B cell (primary cell): ENCODE results near the gene THRAP3. TPM values are rescaled to one million over a fixed set of nuclear protein-coding genes. Genes with fewer than 3 reads are reported as not detected.
"Not testable (repeated sequence)": the region's sequence is repeated elsewhere in the genome, so short reads cannot be mapped to it uniquely, and the experiment has no call there.

Experiments used
- ATAC-seq: fragments of 200-7000 bp; cut with Tn5 transposase; one replicate; pipeline ENCODE4 v1.10.0; 2021; ENCODE audit warnings: low read depth, mild to moderate bottlenecking, moderate number of reproducible peaks, moderate library complexity
- CTCF ChIA-PET: fragments of 350-600 bp; sonication (Branson Sonifier 250); formaldehyde crosslinking; loops from one replicate; lab custom pipeline; 2021; ENCODE audit warnings: antibody characterized with exemption, inconsistent platforms; lab: Charles Lee
- POLR2A ChIA-PET: fragments of 350-600 bp; sonication (Branson Sonifier 250); formaldehyde crosslinking; loops from one replicate; lab custom pipeline; 2021; ENCODE audit warnings: antibody characterized with exemption; lab: Charles Lee
- DNase-seq: peaks from one replicate; pipeline ENCODE4 v3.0.0; 2013
- H2AFZ ChIP-seq: 2 replicates; pipeline ENCODE4 v1.6.1; 2012; ENCODE audit warnings: mild to moderate bottlenecking, low read depth, low read length; ENCODE audit not compliant: insufficient read depth, poor library complexity, severe bottlenecking
- H3K27ac ChIP-seq, 2 donors: 1 replicate in 1 of 2; 2 replicates in 1 of 2; pipeline ENCODE4 v1.5.1; 2012 to 2013; ENCODE audit warnings: low read length in 2 of 2, mild to moderate bottlenecking in 2 of 2, moderate library complexity in 1 of 2
- H3K27me3 ChIP-seq, 4 experiments: fragments of 200-600 bp in 1 of 4; sonication (generic) in 1 of 4; replicated peaks in 1 of 4; 1 replicate in 2 of 4; 2 replicates in 2 of 4; pipeline versions ENCODE4 v1.6.1 to v1.7.0; 2013 to 2016; ENCODE audit warnings: low read length in 3 of 4, mild to moderate bottlenecking in 2 of 4, mixed read lengths in 1 of 4, moderate library complexity in 1 of 4; ENCODE audit not compliant: insufficient read depth in 4 of 4, control insufficient read depth in 3 of 4; ENCODE audit errors: control extremely low read depth in 1 of 4
- H3K36me3 ChIP-seq, 2 experiments: replicated peaks in 1 of 2; 1 replicate in 1 of 2; 2 replicates in 1 of 2; pipeline versions ENCODE4 v1.6.1 to v1.7.1; 2013; ENCODE audit warnings: low read length in 1 of 2; ENCODE audit not compliant: insufficient read depth in 2 of 2, control insufficient read depth in 1 of 2; ENCODE audit errors: control extremely low read depth in 1 of 2, extremely low read depth in 1 of 2
- H3K4me1 ChIP-seq, 2 donors: fragments of 200-600 bp in 1 of 2; sonication (generic) in 1 of 2; 1 replicate in 1 of 2; 2 replicates in 1 of 2; pipeline versions ENCODE4 v1.5.1 to v1.6.1; 2013 to 2017; ENCODE audit warnings: low read length in 2 of 2; ENCODE audit not compliant: control insufficient read depth in 2 of 2, insufficient read depth in 2 of 2
- H3K4me2 ChIP-seq: replicated peaks from 2 replicates; pipeline ENCODE3; 2012; ENCODE audit warnings: mild to moderate bottlenecking, low read depth, low read length; ENCODE audit not compliant: poor library complexity, severe bottlenecking
- H3K4me3 ChIP-seq, 5 experiments: fragments of 200-600 bp in 1 of 5; sonication (generic) in 1 of 5; 1 replicate in 3 of 5; 2 replicates in 2 of 5; pipeline versions ENCODE4 v1.5.1 to v1.7.0; 2011 to 2016; ENCODE audit warnings: low read length in 4 of 5, mild to moderate bottlenecking in 4 of 5, low read depth in 2 of 5, control low read depth in 1 of 5, moderate library complexity in 1 of 5; ENCODE audit not compliant: insufficient read depth in 1 of 5; ENCODE audit errors: control extremely low read depth in 1 of 5, extremely low read depth in 1 of 5
- H3K79me2 ChIP-seq: fragments of 200-600 bp; sonication (generic); one replicate; pipeline ENCODE4 v1.6.0; 2016; ENCODE audit warnings: low read length; ENCODE audit not compliant: control insufficient read depth, insufficient read depth
- H3K9ac ChIP-seq: fragments of 200-600 bp; sonication (generic); 2 replicates; pipeline ENCODE4 v1.6.1; 2017; ENCODE audit warnings: mild to moderate bottlenecking, low read length, moderate library complexity
- H3K9me3 ChIP-seq, 3 donors: one replicate each; pipeline versions ENCODE4 v1.6.1 to v1.7.1; 2013; ENCODE audit warnings: low read length in 2 of 3; ENCODE audit not compliant: control insufficient read depth in 2 of 3, insufficient read depth in 1 of 3; ENCODE audit errors: control extremely low read depth in 1 of 3
- H4K20me1 ChIP-seq: 2 replicates; pipeline ENCODE4 v1.6.0; 2012; ENCODE audit warnings: mild to moderate bottlenecking, low read length; ENCODE audit not compliant: insufficient read depth, control insufficient read depth, poor library complexity, severe bottlenecking
- H3K27ac Mint-ChIP-seq: one replicate; pipeline ENCODE4 v1.8.0; 2021; ENCODE audit warnings: mixed read lengths
- H3K27me3 Mint-ChIP-seq: one replicate; pipeline ENCODE4 v1.8.0; 2021; ENCODE audit warnings: mixed read lengths
- H3K4me1 Mint-ChIP-seq: one replicate; pipeline ENCODE4 v1.8.0; 2021; ENCODE audit warnings: mixed read lengths
- H3K4me3 Mint-ChIP-seq: one replicate; pipeline ENCODE4 v1.8.0; 2021; ENCODE audit warnings: mixed read lengths
- H3K9me3 Mint-ChIP-seq: one replicate; pipeline ENCODE4 v1.8.0; 2022; ENCODE audit warnings: mixed read lengths; ENCODE audit not compliant: insufficient read depth
- CTCF ChIP-seq: fragments of 200-600 bp; IDR thresholded peaks from one replicate; pipeline ENCODE4 v1.8.0; 2022; ENCODE audit warnings: antibody characterized with exemption, mild to moderate bottlenecking
- EZH2 ChIP-seq: IDR thresholded peaks from 2 replicates; pipeline ENCODE4 v1.6.1; 2012; ENCODE audit warnings: borderline replicate concordance, low read depth, mild to moderate bottlenecking, moderate library complexity, low read length; ENCODE audit not compliant: insufficient read depth, poor library complexity, severe bottlenecking
- WGBS: methylation state at CpG from one replicate; pipeline ENCODE4 v1.1.5; 2013; ENCODE audit warnings: missing lambda C conversion rate; ENCODE audit not compliant: insufficient coverage; 5-methylcytosine and 5-hydroxymethylcytosine counted together
- intact Hi-C: fragments of 100-400 bp; cut with micrococcal nuclease; formaldehyde crosslinking; loops from one replicate; pipeline ENCODE4 v1.10.0; 2022
- polyA plus RNA-seq: library from polyadenylated mRNA; depleted of rRNA; stranded (reverse); fragments of >200 nt; gene quantifications from 2 replicates; pipeline ENCODE4 v1.2.3, GENCODE V29; 2012
- total RNA-seq, 2 donors: library from RNA; stranded (reverse); fragments of 120-200 nt in 1 of 2; gene quantifications; 1 replicate in 1 of 2; 2 replicates in 1 of 2; pipeline versions ENCODE4 v1.2.3 to v1.2.4, GENCODE V29; 2013 to 2022

THRAP3 gene
- total and polyA plus RNA-seq, 2 donors (not counting 1 experiment from before 2014, with no cell fraction given): 64.1 to 153 TPM

DNA sequence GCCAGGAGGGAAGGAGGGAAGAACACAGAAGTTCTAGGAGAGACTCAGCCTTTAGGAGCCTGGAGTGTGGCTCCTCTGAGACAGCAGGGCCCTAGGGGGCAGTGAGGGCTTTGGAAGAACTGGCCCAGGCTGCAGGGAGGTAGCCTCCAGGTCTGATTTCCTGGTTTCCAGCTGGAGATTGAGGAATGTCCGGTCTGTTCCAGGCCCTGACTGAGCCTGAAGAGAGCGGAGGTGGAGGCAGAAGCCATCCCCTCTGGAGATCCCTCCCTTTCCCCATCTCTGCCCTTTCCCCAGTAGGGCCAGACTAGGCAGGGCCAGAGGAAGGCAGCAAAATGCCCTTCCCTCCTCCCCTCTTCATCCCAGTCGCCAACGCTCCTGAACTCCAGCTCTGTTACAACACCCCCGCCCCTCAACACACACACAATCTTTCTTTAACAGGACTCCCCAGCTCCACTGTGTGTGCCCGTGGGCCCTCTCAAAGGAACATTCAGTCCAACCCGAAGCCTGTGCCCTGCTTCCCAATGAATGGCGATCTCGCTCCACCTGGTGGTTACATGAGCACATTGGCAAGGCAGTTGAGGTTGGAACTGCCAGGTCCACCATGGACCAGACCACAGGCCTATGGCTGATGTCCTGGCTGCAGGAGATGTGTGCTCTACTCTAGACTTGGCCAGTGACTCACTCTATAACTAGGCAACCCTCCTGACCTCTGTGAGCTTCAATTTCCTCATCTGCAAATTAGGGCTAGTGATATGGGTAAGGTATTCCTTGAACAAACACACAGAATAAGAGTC, 36.2 kb upstream of the THRAP3 start:
- POLR2A ChIA-PET: interaction anchor here (0.6 to 2.7 kb wide), 4 partner anchors 36 to 183 kb away, joined by 5 to 27 read pairs (median 6); partner anchors contain the start of genes THRAP3 and TRAPPC3
- H3K79me2 ChIP-seq: no peaks in the 10 kb centered on the region
- Mint-ChIP-seq H3K9me3 (no peaks in the 10 kb centered on the region), H3K27me3 (no peaks in the 10 kb centered on the region), H3K4me1 (peaks cover 3% of the 10 kb centered on the region), H3K27ac (peak overlapping the region; percentile 16), H3K4me3 (no peak overlapping the region)
- H4K20me1 ChIP-seq: no peaks in the 10 kb centered on the region
- no peak overlapping the region for H3K27ac ChIP-seq
- no peaks in the 10 kb centered on the region for H3K36me3 ChIP-seq
- no peak overlapping the region for H3K9ac ChIP-seq
- intact Hi-C loops: loop anchor here (1.0 kb wide), 3 partner anchors 36 to 97 kb away; partner anchors contain the start of genes THRAP3 and TRAPPC3
- H3K4me2 ChIP-seq: no peak overlapping the region
- H3K9me3 ChIP-seq: no peaks in the 10 kb centered on the region
- no peak for TF ChIP-seq EZH2
- peak; percentile 82 for TF ChIP-seq CTCF
- DNase-seq: peak; percentile 87
- H3K4me1 ChIP-seq: peaks cover 0 to 4% of the 10 kb centered on the region in 2 donors
- CTCF ChIA-PET: interaction anchor here (0.6 to 7.0 kb wide), 33 partner anchors 15 to 262 kb away, joined by 3 to 187 read pairs (median 5); partner anchors contain the start of genes MAP7D1, OSCP1, SH3D21 and THRAP3
- H3K4me3 ChIP-seq: no peak overlapping the region
- 19% methylated on average over 9 of the region's 9 CpGs for WGBS
- H3K27me3 ChIP-seq: no peaks in the 10 kb centered on the region
- ATAC-seq: peak; percentile 98
- H2AFZ ChIP-seq: peak overlapping the region; percentile 81

- H3K9me3 Mint-ChIP-seq, H3K27ac ChIP-seq, intact Hi-C loops, H3K4me1 ChIP-seq, H4K20me1 ChIP-seq, H3K27me3 Mint-ChIP-seq, H3K9ac ChIP-seq, H3K9me3 ChIP-seq, H3K27ac Mint-ChIP-seq, H3K4me3 ChIP-seq, H3K36me3 ChIP-seq, H3K4me3 Mint-ChIP-seq, H2AFZ ChIP-seq, DNase-seq, H3K4me1 Mint-ChIP-seq, H3K4me2 ChIP-seq, POLR2A ChIA-PET, H3K79me2 ChIP-seq, ATAC-seq, H3K27me3 ChIP-seq: not testable (repeated sequence)
- CTCF ChIA-PET: interaction anchor here (0.6 kb wide), 1 partner anchor 9 kb away, joined by 3 read pairs; no protein-coding TSS in a partner anchor
- WGBS: 93% methylated on average over 11 of the region's 12 CpGs
Observed at GRCh38 chr1:36196805-36197204, 27.4 kb upstream of the THRAP3 start.
